Activated T-cell treated with anti-CD3 and anti-CD28 coated beads, Interleukin-2, amount 50 U/mL, for 24 hours (primary cell): Measurements from ENCODE around the gene UNCX.

Experiments used
- DNase-seq: peaks from one replicate; pipeline ENCODE4 v3.0.0-alpha.2; 2020
- H3K27ac Mint-ChIP-seq: 2 replicates; pipeline ENCODE4 v1.8.0; 2020; ENCODE audit warnings: mild to moderate bottlenecking, mixed read lengths
- H3K27me3 Mint-ChIP-seq: 2 replicates; pipeline ENCODE4 v1.8.0; 2020; ENCODE audit warnings: mixed read lengths
- H3K36me3 Mint-ChIP-seq: 2 replicates; pipeline ENCODE4 v1.8.0; 2020; ENCODE audit warnings: low read depth, mixed read lengths
- H3K4me1 Mint-ChIP-seq: 2 replicates; pipeline ENCODE4 v1.8.0; 2020; ENCODE audit warnings: low read depth, mixed read lengths
- H3K4me3 Mint-ChIP-seq: 2 replicates; pipeline ENCODE4 v1.8.0; 2020; ENCODE audit warnings: mild to moderate bottlenecking, moderate library complexity, mixed read lengths
- H3K9me3 Mint-ChIP-seq: 2 replicates; pipeline ENCODE4 v1.8.0; 2020; ENCODE audit warnings: mixed read lengths

The UNCX gene

GRCh38 chr7:1242256-1242605, 9.6 kb downstream of the UNCX start:
- Mint-ChIP-seq H3K36me3 (no peaks in the 10 kb centered on the region), H3K27ac (no peak overlapping the region), H3K4me3 (no peak overlapping the region), H3K9me3 (no peaks in the 10 kb centered on the region), H3K4me1 (peaks cover 10% of the 10 kb centered on the region), H3K27me3 (peaks cover 82% of the 10 kb centered on the region)
- no peak for DNase-seq

DNA sequence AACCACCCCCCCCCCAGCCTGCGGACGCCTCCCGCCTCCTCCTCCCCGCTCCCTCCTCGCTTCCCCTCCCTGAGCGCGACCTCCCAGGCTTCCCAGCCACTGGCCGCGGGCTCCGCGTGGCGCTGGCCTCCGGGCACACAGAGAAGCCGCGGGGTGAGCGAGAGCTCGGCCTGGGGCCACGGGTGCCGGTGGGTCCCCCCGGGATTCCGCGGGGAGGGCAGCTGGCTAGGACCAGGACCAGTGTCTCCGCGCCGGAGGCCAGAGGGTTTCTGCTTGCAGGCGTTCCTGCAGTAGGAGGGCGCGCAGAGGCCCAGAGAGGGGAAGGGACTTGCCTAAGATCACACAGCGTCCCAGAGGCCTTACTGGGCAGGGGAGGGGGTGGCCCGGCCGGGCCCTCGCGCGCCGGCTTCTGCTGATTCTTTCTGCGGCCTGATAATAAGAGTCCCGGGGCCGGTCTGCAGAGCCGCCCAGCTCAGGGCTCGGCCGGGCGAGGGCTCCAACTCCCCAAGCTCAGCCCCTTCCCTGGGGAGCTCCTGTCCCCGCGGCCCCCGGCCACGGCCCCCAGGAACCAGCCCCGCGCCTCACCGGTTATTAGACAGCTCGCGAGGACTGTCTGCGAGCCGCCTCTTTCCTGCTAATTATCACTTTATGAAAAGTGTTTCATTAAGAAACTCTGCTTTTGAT, 10.1 kb downstream of the UNCX start:
- no peak for DNase-seq
- Mint-ChIP-seq H3K27me3 (peaks cover 79% of the 10 kb centered on the region), H3K27ac (no peak overlapping the region), H3K4me1 (peaks cover 8% of the 10 kb centered on the region), H3K36me3 (no peaks in the 10 kb centered on the region), H3K4me3 (no peak overlapping the region), H3K9me3 (no peaks in the 10 kb centered on the region)

GRCh38 chr7:1243290-1243963, 10.8 kb downstream of the UNCX start:
- no peaks in the 10 kb centered on the region for H3K36me3 Mint-ChIP-seq
- no peak overlapping the region for H3K27ac Mint-ChIP-seq
- H3K9me3 Mint-ChIP-seq, result no peaks in the 10 kb centered on the region
- no peak for DNase-seq
- peaks cover 78% of the 10 kb centered on the region for H3K27me3 Mint-ChIP-seq
- H3K4me1 Mint-ChIP-seq, result peaks cover 13% of the 10 kb centered on the region
- no peak overlapping the region for H3K4me3 Mint-ChIP-seq

DNA sequence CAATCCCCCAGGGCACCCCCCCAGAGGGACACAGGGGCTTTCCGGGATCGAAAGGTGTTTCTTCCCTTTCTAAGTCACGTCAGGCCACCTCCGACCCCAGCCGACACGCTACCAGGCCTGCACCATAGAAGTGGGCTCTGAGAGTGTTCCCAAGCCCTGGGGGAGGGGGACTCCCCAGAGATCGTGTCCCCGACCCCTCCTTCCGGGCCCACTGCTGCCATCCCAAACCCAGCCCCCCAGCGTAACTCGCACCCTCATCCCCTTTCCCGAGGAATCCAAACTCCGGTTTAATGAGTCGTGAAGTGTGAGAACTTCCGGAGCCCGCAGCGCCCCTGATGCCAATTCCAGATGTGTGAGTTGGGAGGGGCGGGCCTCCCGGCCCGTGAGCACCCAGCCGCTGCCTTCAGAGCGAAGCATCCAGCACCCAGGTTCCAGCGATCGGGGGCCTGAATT, 11.3 kb downstream of the UNCX start:
- Mint-ChIP-seq H3K4me3 (no peak overlapping the region), H3K27ac (no peak overlapping the region), H3K4me1 (peaks cover 12% of the 10 kb centered on the region), H3K9me3 (no peaks in the 10 kb centered on the region), H3K27me3 (peaks cover 77% of the 10 kb centered on the region), H3K36me3 (no peaks in the 10 kb centered on the region)
- no peak for DNase-seq

DNA sequence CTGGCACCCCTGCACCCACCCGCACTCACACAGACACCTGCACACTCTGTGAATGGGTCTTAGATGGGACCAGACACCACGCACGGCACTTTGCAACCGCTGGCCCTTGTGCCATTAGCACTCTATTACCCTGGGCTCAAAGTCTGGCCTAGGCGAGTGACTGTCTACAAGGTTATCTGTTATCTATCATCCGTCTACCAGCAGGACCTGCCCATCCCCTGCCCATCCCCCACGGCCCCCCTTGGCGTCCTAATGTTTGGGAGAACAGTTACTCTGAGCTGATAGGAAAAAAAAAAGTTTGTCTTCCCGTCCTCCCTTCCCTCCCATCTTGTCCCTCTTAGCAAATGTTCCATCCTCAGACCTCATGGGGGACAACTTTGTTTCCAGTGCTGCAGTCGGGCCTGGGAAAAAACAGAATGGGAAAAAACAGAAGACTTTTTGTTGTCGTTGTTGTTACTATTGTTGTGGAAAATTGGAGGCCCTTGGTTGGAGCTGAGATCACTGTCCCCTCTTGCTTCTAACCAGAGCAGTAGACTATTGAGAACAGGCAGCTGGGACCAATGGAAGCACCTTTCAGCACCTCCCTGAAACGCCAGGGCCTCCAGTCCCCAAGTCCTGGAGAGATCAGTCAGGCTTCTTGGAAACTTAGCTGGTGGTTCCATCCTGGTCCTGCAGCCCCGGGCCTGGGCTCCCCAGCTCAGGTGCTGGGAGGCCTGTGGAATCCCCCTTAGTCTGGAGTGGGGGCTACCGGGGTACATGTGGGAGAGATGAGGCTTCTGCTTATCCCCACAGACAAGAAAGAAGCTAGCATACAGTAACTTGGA, 12.2 kb downstream of the UNCX start:
- Mint-ChIP-seq H3K27ac (no peak overlapping the region), H3K27me3 (peaks cover 72% of the 10 kb centered on the region), H3K36me3 (no peaks in the 10 kb centered on the region), H3K4me3 (no peak overlapping the region), H3K9me3 (no peaks in the 10 kb centered on the region), H3K4me1 (peaks cover 9% of the 10 kb centered on the region)
- no peak for DNase-seq

GRCh38 chr7:1245524-1246050, 12.9 kb downstream of the UNCX start:
- Mint-ChIP-seq H3K36me3 (no peaks in the 10 kb centered on the region), H3K4me1 (peaks cover 9% of the 10 kb centered on the region), H3K9me3 (no peaks in the 10 kb centered on the region), H3K4me3 (no peak overlapping the region), H3K27ac (no peak overlapping the region), H3K27me3 (peaks cover 72% of the 10 kb centered on the region)
- no peak for DNase-seq

- no peaks in the 10 kb centered on the region for H3K9me3 Mint-ChIP-seq
- no peaks in the 10 kb centered on the region for H3K36me3 Mint-ChIP-seq
- H3K4me1 Mint-ChIP-seq, result peaks cover 7% of the 10 kb centered on the region
- no peak overlapping the region for H3K4me3 Mint-ChIP-seq
- no peak for DNase-seq
- H3K27me3 Mint-ChIP-seq, result peaks cover 75% of the 10 kb centered on the region
- no peak overlapping the region for H3K27ac Mint-ChIP-seq
These were observed 13.6 kb downstream of the UNCX start for GRCh38 chr7:1246160-1246870.

GRCh38 chr7:1246871-1247526, 14.3 kb downstream of the UNCX start:
- Mint-ChIP-seq H3K27me3 (peaks cover 77% of the 10 kb centered on the region), H3K4me3 (no peak overlapping the region), H3K27ac (no peak overlapping the region), H3K36me3 (no peaks in the 10 kb centered on the region), H3K4me1 (peaks cover 7% of the 10 kb centered on the region), H3K9me3 (no peaks in the 10 kb centered on the region)
- DNase-seq, result no peak

DNA sequence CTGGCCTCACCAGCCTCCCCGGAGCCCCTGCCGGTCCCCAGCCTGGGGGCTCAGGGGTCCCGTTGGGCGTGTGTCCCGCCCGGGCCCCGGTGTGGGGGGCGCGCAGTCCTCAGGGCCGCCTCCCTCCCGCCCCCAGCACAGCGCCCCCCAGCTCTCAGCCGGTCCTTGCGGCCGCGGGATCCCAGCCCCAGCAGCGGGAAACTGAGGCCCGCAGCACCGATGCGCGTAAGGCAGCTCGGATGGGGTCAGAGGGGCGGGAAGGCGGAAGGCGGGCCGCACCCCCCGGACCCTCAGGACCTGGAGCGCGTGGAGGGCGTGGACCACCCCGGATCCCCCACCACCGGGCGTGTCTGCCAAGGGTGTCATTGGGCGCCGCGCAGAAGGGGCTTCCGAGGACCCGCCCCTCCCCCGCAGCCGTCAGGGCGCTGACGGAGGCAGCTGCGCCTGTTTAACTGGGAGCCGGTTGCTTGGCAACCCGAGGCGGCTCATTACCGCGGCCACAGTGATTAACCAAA, 14.9 kb downstream of the UNCX start:
- DNase-seq, result no peak
- Mint-ChIP-seq H3K4me3 (no peak overlapping the region), H3K36me3 (no peaks in the 10 kb centered on the region), H3K9me3 (no peaks in the 10 kb centered on the region), H3K4me1 (peaks cover 7% of the 10 kb centered on the region), H3K27ac (no peak overlapping the region), H3K27me3 (peaks cover 81% of the 10 kb centered on the region)

DNA sequence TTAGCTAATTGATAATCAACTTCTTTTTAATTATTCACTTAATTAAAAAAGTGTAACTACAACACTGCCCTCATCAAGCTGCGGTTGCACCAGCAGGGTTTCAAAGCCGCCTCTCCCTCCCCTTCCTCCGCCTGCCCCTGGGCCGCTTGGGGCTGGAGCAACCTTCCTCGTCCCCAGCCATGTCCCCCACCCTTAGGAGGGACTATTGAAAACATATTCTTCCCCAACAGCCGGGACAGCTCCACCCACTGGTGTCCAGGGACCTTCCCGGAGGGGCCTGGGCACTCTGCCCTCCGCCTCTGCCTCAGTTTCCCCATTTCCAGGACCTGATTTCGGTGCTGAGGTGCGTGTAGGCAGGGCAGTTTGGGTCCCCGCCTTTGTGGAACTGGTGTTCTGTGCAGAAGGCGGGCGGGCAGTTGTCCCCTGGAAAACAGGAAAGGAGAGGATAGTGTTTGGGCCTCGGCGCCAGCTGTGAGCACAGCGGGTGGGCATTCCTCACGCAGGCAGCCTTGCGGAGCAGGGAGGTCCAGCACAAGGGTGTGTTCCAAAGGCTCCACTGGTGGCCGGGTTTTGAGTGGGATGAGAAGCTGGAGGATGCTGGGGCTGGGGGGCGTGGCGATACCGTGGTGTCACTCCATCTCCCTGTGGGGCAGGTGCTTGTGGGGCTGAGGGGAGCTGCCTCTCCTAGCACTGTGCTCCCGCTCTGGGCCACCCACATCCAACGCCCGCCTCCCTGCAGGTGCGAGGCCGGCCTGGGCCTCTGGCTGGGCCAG, 15.7 kb downstream of the UNCX start:
- H3K27me3 Mint-ChIP-seq, result peaks cover 77% of the 10 kb centered on the region

GRCh38 chr7:1248916-1249581, 16.4 kb downstream of the UNCX start:
- DNase-seq, result no peak
- Mint-ChIP-seq H3K4me3 (no peak overlapping the region), H3K4me1 (peaks cover 7% of the 10 kb centered on the region), H3K36me3 (no peaks in the 10 kb centered on the region), H3K9me3 (no peaks in the 10 kb centered on the region), H3K27ac (no peak overlapping the region), H3K27me3 (peaks cover 77% of the 10 kb centered on the region)

More for the DNA sequence above, 15.7 kb downstream of the UNCX start:
- H3K4me1 Mint-ChIP-seq, result peaks cover 7% of the 10 kb centered on the region
- DNase-seq, result no peak
- no peak overlapping the region for H3K27ac Mint-ChIP-seq
- no peaks in the 10 kb centered on the region for H3K36me3 Mint-ChIP-seq
- H3K4me3 Mint-ChIP-seq, result no peak overlapping the region
- H3K9me3 Mint-ChIP-seq, result no peaks in the 10 kb centered on the region

- peaks cover 7% of the 10 kb centered on the region for H3K4me1 Mint-ChIP-seq
- no peak overlapping the region for H3K27ac Mint-ChIP-seq
- peaks cover 77% of the 10 kb centered on the region for H3K27me3 Mint-ChIP-seq
- H3K4me3 Mint-ChIP-seq, result no peak overlapping the region
- H3K36me3 Mint-ChIP-seq, result no peaks in the 10 kb centered on the region
- DNase-seq, result no peak
- no peaks in the 10 kb centered on the region for H3K9me3 Mint-ChIP-seq
These were observed 17.1 kb downstream of the UNCX start for GRCh38 chr7:1249731-1250130.

GRCh38 chr7:1250901-1251300, 18.2 kb downstream of the UNCX start:
- Mint-ChIP-seq H3K9me3 (no peaks in the 10 kb centered on the region), H3K27me3 (peaks cover 70% of the 10 kb centered on the region), H3K4me1 (peaks cover 7% of the 10 kb centered on the region), H3K4me3 (no peak overlapping the region), H3K27ac (no peak overlapping the region), H3K36me3 (no peaks in the 10 kb centered on the region)
- no peak for DNase-seq
